K562 (cell line): Measurements from ENCODE around the gene SUMF1. TPM values are rescaled to one million over a fixed set of nuclear protein-coding genes. Genes with fewer than 3 reads are reported as not detected.
A peak's percentile ranks its signal among the peaks of the same experiment; 100 is the strongest.

Experiments
- BHLHE40 ChIP-seq: IDR thresholded peaks from 2 replicates; pipeline ENCODE4 v1.6.1; 2011; ENCODE audit warnings: low read length, improper control_type of control experiment
- FOXA1 ChIP-seq: fragments of 450-650 bp; IDR thresholded peaks from 2 replicates; pipeline ENCODE4 v1.6.1; 2016; ENCODE audit warnings: mild to moderate bottlenecking, borderline replicate concordance
- GABPA ChIP-seq: fragments of 200-800 bp; sonication (Bioruptor generic); conservative IDR thresholded peaks from 2 replicates; pipeline ENCODE4 v1.6.1; 2016; ENCODE audit warnings: low read depth, missing genetic modification characterization, missing compliant biosample characterization
- MECOM ChIP-seq: fragments of 250-450 bp; sonication (Bioruptor Pico); IDR thresholded peaks from 2 replicates; pipeline ENCODE4 v1.8.0; 2022; ENCODE audit warnings: inconsistent platforms
- NCOR1 ChIP-seq: fragments of 450-650 bp; IDR thresholded peaks from 2 replicates; pipeline ENCODE4 v1.6.1; 2016; ENCODE audit warnings: mild to moderate bottlenecking, moderate library complexity
- SP2 ChIP-seq: IDR thresholded peaks from 2 replicates; pipeline ENCODE4 v1.6.1; 2011; ENCODE audit warnings: mild to moderate bottlenecking, low read depth, low read length, moderate library complexity; ENCODE audit not compliant: poor library complexity, severe bottlenecking; ENCODE audit errors: extremely low read depth
- ZNF282 ChIP-seq: sonication (generic); formaldehyde crosslinking; IDR thresholded peaks from 2 replicates; pipeline ENCODE4 v1.8.1; 2023; ENCODE audit warnings: missing genetic modification reagents
- ZNF764 ChIP-seq: fragments of 250-450 bp; sonication (Bioruptor Pico); IDR thresholded peaks from 2 replicates; pipeline ENCODE4 v1.4.0; 2020; ENCODE audit warnings: low read depth, mild to moderate bottlenecking, moderate library complexity
- polyA plus RNA-seq, 8 experiments: library from polyadenylated mRNA; depleted of rRNA in 4 of 8; stranded (reverse) in 5 of 8; unstranded in 3 of 8; fragments of >200 nt; fragmentation: Nextera tagmentation in 2 of 8; fragmentation: Illumina TruSeq in 1 of 8; extraction: Ambion mirVana in 2 of 8; extraction: Trizol in 1 of 8; gene quantifications; 2 replicates each; pipeline versions ENCODE4 v1.2.1 to v1.2.3, GENCODE V29; 2011 to 2014; ENCODE audit warnings: inconsistent platforms in 1 of 8, missing spikeins in 1 of 8
- total RNA-seq, 7 experiments: library from RNA; depleted of rRNA in 6 of 7; stranded (reverse); fragments of >200 nt in 6 of 7; fragmentation: Illumina TruSeq in 2 of 7; extraction: Trizol in 2 of 7; gene quantifications; 2 replicates each; pipeline versions ENCODE4 v1.2.1 to v1.2.3, GENCODE V29; 2011 to 2021; ENCODE audit warnings: low replicate concordance in 1 of 7
- TF ChIP-seq, protein P1 (sequence below), 2 experiments: fragments of 450-650 bp; formaldehyde crosslinking in 1 of 2; IDR thresholded peaks; 2 replicates each; pipeline versions ENCODE4 v1.4.0 to v1.6.1; 2014 to 2020; ENCODE audit warnings: mild to moderate bottlenecking in 2 of 2, borderline replicate concordance in 1 of 2, low read depth in 1 of 2
- TF ChIP-seq, protein P2 (sequence below): fragments of 250-450 bp; sonication (Bioruptor Pico); IDR thresholded peaks from 2 replicates; pipeline ENCODE4 v1.4.0; 2020; ENCODE audit warnings: mild to moderate bottlenecking
- TF ChIP-seq, protein P3 (sequence below): fragments of 250-450 bp; sonication (Bioruptor Pico); IDR thresholded peaks from 2 replicates; pipeline ENCODE4 v1.9.0; 2021; ENCODE audit warnings: mild to moderate bottlenecking

SUMF1 gene
- total and polyA plus RNA-seq, 9 of the 15 experiments (the other 6 are each of a cell fraction or from before 2014, with no cell fraction given) = 1.3 to 7.4 (median 4.2) TPM

DNA sequence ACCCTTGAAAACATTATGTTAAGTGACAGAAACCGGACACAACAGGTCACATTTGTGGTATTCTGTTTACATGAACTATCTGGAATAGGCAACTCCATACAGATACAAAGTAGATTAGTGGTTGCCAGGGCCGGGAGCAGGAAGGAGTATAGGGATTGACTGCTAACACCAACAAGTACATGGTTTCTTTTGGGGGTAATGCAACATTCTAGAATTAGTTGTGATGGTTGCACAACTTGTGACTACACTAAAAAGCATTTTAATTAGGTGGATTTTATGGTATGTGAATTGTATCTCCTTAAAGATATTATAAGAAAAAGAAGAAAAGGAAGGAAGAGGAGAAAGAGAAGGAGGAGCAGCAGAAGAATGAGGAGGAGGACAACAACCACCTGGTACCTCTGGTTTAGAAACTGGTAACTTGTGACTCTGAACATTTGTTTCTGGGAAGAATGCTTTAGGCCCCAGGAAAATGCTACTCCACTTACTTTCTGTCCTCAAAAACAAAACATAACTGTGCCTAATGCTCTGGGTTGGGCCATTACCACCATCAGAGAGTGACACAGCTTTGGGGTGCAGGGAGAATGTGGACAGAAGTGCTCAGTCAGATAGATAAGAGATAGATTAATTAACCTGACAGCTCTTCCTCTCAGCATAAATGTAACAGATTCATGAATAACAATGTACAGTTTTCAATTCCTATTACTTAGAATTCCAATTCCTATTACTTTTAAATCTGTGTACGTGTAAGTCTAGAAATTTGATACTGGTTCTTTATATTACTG is 143.6 kb downstream of the SUMF1 start (continued):
- TF ChIP-seq ZNF764 (CRISPR knock-in tag) = no peak
- TF ChIP-seq ZNF282 (CRISPR knock-in tag) = no peak
- TF ChIP-seq FOXA1 = no peak
- no peak for TF ChIP-seq BHLHE40
- TF ChIP-seq NCOR1 = 0 out of 2 replicates have a peak, but pooled peaks have one; percentile 13
- no peak for TF ChIP-seq SP2
- TF ChIP-seq, protein P1, sequence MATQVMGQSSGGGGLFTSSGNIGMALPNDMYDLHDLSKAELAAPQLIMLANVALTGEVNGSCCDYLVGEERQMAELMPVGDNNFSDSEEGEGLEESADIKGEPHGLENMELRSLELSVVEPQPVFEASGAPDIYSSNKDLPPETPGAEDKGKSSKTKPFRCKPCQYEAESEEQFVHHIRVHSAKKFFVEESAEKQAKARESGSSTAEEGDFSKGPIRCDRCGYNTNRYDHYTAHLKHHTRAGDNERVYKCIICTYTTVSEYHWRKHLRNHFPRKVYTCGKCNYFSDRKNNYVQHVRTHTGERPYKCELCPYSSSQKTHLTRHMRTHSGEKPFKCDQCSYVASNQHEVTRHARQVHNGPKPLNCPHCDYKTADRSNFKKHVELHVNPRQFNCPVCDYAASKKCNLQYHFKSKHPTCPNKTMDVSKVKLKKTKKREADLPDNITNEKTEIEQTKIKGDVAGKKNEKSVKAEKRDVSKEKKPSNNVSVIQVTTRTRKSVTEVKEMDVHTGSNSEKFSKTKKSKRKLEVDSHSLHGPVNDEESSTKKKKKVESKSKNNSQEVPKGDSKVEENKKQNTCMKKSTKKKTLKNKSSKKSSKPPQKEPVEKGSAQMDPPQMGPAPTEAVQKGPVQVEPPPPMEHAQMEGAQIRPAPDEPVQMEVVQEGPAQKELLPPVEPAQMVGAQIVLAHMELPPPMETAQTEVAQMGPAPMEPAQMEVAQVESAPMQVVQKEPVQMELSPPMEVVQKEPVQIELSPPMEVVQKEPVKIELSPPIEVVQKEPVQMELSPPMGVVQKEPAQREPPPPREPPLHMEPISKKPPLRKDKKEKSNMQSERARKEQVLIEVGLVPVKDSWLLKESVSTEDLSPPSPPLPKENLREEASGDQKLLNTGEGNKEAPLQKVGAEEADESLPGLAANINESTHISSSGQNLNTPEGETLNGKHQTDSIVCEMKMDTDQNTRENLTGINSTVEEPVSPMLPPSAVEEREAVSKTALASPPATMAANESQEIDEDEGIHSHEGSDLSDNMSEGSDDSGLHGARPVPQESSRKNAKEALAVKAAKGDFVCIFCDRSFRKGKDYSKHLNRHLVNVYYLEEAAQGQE (IDR thresholded peaks at IDR 0.05; ENCODE audit: borderline replicate concordance) = no peak
- TF ChIP-seq, protein P1 (CRISPR knock-in tag; IDR thresholded peaks at IDR 0.05; ENCODE audit: low read depth) = no peak
- 0 out of 2 replicates have a peak, but pooled peaks have one; percentile 9 for TF ChIP-seq GABPA (tag)
- TF ChIP-seq, protein P2, sequence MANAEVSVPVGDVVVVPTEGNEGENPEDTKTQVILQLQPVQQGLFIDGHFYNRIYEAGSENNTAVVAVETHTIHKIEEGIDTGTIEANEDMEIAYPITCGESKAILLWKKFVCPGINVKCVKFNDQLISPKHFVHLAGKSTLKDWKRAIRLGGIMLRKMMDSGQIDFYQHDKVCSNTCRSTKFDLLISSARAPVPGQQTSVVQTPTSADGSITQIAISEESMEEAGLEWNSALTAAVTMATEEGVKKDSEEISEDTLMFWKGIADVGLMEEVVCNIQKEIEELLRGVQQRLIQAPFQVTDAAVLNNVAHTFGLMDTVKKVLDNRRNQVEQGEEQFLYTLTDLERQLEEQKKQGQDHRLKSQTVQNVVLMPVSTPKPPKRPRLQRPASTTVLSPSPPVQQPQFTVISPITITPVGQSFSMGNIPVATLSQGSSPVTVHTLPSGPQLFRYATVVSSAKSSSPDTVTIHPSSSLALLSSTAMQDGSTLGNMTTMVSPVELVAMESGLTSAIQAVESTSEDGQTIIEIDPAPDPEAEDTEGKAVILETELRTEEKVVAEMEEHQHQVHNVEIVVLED (CRISPR knock-in tag) = 0 out of 2 replicates have a peak, but pooled peaks have one; percentile 12
- TF ChIP-seq, protein P3, sequence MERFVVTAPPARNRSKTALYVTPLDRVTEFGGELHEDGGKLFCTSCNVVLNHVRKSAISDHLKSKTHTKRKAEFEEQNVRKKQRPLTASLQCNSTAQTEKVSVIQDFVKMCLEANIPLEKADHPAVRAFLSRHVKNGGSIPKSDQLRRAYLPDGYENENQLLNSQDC (CRISPR knock-in tag) = no peak
- peak; percentile 89 for TF ChIP-seq MECOM (CRISPR knock-in tag)
